GM12874 (cell line): ENCODE results near the gene KDM3A.
A peak's percentile ranks its signal among the peaks of the same experiment; 100 is the strongest.

Experiments used
- TF ChIP-seq, protein P1 (sequence below): IDR thresholded peaks from 2 replicates; pipeline ENCODE4 v1.5.1; 2011; ENCODE audit warnings: low read depth, mild to moderate bottlenecking, control low read depth, low read length, moderate library complexity; ENCODE audit not compliant: insufficient read depth

KDM3A gene, protein sequence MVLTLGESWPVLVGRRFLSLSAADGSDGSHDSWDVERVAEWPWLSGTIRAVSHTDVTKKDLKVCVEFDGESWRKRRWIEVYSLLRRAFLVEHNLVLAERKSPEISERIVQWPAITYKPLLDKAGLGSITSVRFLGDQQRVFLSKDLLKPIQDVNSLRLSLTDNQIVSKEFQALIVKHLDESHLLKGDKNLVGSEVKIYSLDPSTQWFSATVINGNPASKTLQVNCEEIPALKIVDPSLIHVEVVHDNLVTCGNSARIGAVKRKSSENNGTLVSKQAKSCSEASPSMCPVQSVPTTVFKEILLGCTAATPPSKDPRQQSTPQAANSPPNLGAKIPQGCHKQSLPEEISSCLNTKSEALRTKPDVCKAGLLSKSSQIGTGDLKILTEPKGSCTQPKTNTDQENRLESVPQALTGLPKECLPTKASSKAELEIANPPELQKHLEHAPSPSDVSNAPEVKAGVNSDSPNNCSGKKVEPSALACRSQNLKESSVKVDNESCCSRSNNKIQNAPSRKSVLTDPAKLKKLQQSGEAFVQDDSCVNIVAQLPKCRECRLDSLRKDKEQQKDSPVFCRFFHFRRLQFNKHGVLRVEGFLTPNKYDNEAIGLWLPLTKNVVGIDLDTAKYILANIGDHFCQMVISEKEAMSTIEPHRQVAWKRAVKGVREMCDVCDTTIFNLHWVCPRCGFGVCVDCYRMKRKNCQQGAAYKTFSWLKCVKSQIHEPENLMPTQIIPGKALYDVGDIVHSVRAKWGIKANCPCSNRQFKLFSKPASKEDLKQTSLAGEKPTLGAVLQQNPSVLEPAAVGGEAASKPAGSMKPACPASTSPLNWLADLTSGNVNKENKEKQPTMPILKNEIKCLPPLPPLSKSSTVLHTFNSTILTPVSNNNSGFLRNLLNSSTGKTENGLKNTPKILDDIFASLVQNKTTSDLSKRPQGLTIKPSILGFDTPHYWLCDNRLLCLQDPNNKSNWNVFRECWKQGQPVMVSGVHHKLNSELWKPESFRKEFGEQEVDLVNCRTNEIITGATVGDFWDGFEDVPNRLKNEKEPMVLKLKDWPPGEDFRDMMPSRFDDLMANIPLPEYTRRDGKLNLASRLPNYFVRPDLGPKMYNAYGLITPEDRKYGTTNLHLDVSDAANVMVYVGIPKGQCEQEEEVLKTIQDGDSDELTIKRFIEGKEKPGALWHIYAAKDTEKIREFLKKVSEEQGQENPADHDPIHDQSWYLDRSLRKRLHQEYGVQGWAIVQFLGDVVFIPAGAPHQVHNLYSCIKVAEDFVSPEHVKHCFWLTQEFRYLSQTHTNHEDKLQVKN (N-terminal part only)

DNA sequence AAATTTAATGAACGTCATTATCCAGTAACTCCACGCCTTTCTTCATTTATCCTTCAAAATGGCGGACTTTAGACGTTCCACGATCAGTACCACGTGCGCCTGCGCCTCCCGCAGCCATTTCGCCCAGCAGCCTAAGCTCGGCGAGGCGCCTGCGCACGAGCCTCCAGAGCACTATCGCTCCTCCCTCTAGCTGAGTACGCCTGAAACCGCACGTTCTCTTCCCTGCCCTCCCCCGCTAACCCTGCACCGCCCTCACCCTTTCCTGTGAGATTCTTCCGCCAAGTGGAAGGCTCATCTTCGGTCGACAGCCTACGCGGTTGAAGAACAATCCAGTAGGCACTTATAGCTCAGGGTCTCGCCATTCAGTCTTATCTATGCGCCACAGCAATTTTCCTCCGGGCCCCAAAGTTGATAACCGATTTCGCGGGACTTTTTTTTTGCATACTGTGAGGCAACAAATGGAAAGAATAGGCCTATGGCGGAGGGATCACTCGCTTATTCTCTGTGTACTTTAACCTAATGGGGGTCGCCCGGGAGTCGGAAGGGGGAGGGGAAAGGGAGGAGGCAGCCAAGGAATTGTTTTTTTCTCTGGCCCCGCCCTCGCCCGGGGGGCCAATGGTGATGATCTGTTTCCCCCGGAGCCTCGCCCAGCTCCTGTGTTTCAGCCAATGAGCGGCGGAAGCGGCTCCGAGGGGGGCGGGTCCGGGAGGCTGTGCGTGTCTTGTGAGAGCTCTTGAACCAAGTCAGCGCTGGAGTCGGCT, at the start of gene KDM3A:
KDM3A (plus strand) TSS at position 741 of the 761 bp plus-strand sequence. CDS start 677 bp downstream, outside the sequence.
- TF ChIP-seq, protein P1, sequence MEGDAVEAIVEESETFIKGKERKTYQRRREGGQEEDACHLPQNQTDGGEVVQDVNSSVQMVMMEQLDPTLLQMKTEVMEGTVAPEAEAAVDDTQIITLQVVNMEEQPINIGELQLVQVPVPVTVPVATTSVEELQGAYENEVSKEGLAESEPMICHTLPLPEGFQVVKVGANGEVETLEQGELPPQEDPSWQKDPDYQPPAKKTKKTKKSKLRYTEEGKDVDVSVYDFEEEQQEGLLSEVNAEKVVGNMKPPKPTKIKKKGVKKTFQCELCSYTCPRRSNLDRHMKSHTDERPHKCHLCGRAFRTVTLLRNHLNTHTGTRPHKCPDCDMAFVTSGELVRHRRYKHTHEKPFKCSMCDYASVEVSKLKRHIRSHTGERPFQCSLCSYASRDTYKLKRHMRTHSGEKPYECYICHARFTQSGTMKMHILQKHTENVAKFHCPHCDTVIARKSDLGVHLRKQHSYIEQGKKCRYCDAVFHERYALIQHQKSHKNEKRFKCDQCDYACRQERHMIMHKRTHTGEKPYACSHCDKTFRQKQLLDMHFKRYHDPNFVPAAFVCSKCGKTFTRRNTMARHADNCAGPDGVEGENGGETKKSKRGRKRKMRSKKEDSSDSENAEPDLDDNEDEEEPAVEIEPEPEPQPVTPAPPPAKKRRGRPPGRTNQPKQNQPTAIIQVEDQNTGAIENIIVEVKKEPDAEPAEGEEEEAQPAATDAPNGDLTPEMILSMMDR = no peak

DNA sequence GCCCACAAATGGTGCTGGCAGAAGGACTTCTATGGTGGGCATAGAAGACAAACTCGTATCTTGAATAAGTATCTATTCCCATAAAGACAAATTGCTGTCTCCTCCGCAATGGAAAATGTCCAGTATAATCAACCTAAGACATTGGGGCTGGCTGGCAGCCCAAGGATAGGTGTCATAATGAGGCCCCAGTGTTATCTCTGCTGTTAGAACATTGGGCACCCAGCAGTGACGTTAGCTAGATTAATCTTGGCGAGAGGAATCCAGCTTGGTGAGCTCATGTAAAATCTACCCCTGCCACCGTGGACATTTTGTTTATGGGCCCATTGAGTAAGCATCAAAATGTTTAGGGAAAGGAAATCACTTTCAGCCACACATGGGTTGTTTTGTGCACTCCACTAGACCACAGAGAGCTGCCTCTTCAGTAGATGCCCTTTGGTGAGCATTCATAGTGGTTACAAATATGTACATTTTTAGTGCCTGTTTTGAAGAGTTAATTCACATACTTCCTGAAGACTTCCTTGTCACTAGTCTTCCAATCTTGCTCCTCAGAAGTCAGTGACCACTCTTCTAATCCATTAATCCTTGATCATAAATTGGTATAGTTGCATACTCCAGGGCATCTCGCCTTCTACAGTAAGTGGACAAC, 48.2 kb upstream of the KDM3A start:
- TF ChIP-seq, protein P1 = no peak

GRCh38 chr2:86393521-86394491, 47.4 kb upstream of the KDM3A start:
- TF ChIP-seq, protein P1 = no peak

GRCh38 chr2:86396291-86396785, 44.8 kb upstream of the KDM3A start:
- TF ChIP-seq, protein P1 = peak; percentile 27; the same call in 1 of the 2 replicates

DNA sequence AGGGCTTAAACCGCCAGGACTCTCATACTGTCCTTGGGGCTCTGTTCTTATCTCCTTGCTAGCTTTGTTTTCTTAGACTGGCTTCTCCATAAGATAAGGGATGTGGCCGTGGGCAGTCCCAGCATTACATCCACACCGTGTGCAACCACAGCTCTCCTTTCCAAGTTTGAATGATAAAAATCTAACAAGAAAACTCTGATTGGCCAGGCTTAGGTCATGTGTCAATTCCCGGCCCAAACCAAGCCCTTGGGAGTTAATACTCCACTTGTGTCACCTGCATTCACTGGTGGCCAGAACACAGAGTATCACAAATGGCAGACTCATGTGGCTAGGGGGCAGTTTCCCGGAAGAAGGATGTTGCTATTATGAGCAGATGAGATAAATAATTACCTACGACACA, 43.2 kb upstream of the KDM3A start:
- TF ChIP-seq, protein P1 = no peak
